K562 (cell line): ENCODE results near the gene ANO8. TPM values are rescaled to one million over a fixed set of nuclear protein-coding genes. Genes with fewer than 3 reads are reported as not detected.

Experiments
- AFF1 ChIP-seq, 2 experiments: fragments of 450-650 bp; IDR thresholded peaks; 2 replicates each; pipeline ENCODE4 v1.6.1; 2018; ENCODE audit warnings: mild to moderate bottlenecking in 2 of 2, low read depth in 1 of 2; ENCODE audit not compliant: partially characterized antibody in 2 of 2
- C11orf30 ChIP-seq: fragments of 450-650 bp; IDR thresholded peaks from 2 replicates; pipeline ENCODE4 v1.6.1; 2016; ENCODE audit warnings: low read depth, mild to moderate bottlenecking
- EP300 ChIP-seq: IDR thresholded peaks from 2 replicates; pipeline ENCODE4 v1.6.1; 2012; ENCODE audit warnings: low read length, improper control_type of control experiment
- EP400 ChIP-seq: fragments of 450-650 bp; IDR thresholded peaks from 2 replicates; pipeline ENCODE4 v1.6.1; 2017; ENCODE audit warnings: antibody characterized with exemption, mild to moderate bottlenecking, moderate library complexity
- FOXK1 ChIP-seq: sonication (generic); formaldehyde crosslinking; IDR thresholded peaks from 2 replicates; pipeline ENCODE4 v1.8.0; 2022; ENCODE audit warnings: missing genetic modification reagents, mild to moderate bottlenecking, borderline replicate concordance
- FOXK2 ChIP-seq, 2 experiments: fragments of 450-650 bp; IDR thresholded peaks in 1 of 2; conservative IDR thresholded peaks in 1 of 2; 2 replicates each; pipeline ENCODE4 v1.6.1; 2016; ENCODE audit warnings: low read depth in 2 of 2, mild to moderate bottlenecking in 1 of 2
- GABPB1 ChIP-seq: sonication (generic); formaldehyde crosslinking; IDR thresholded peaks from 2 replicates; pipeline ENCODE4 v1.8.0; 2022; ENCODE audit warnings: mild to moderate bottlenecking, missing genetic modification reagents
- HDAC1 ChIP-seq, 2 experiments: fragments of 450-650 bp; IDR thresholded peaks; 2 replicates each; pipeline ENCODE4 v1.6.1; 2016 to 2017; ENCODE audit warnings: inconsistent platforms in 1 of 2, mild to moderate bottlenecking in 1 of 2, moderate library complexity in 1 of 2
- HNRNPLL ChIP-seq: fragments of 200-400 bp; formaldehyde crosslinking; IDR thresholded peaks from 2 replicates; pipeline ENCODE4 v1.6.1; 2017; ENCODE audit warnings: low read length, low read depth, mild to moderate bottlenecking; ENCODE audit not compliant: poor library complexity, severe bottlenecking
- KDM5B ChIP-seq: fragments of 200-600 bp; sonication (generic); IDR thresholded peaks from 2 replicates; pipeline ENCODE4 v1.6.1; 2012; ENCODE audit warnings: low read depth, mild to moderate bottlenecking, moderate library complexity, low read length, control low read depth, inconsistent platforms; ENCODE audit not compliant: insufficient replicate concordance
- NELFE ChIP-seq: IDR thresholded peaks from 2 replicates; pipeline ENCODE4 v1.6.1; 2011; ENCODE audit warnings: mild to moderate bottlenecking; ENCODE audit not compliant: insufficient read depth, insufficient read length
- NFIC ChIP-seq: fragments of 450-650 bp; IDR thresholded peaks from 2 replicates; pipeline ENCODE4 v1.6.1; 2017; ENCODE audit warnings: mild to moderate bottlenecking, inconsistent platforms
- NONO ChIP-seq, 2 experiments: fragments of 200-400 bp in 1 of 2; fragments of 450-650 bp in 1 of 2; formaldehyde crosslinking in 1 of 2; IDR thresholded peaks; 2 replicates each; pipeline ENCODE4 v1.6.1; 2017; ENCODE audit warnings: low read depth in 2 of 2, mild to moderate bottlenecking in 2 of 2, moderate library complexity in 2 of 2, low read length in 1 of 2
- OTX1 ChIP-seq: fragments of 450-650 bp; formaldehyde crosslinking; IDR thresholded peaks from 2 replicates; pipeline ENCODE4 v1.4.0; 2022; ENCODE audit warnings: mild to moderate bottlenecking
- RAD51 ChIP-seq: fragments of 450-650 bp; IDR thresholded peaks from 2 replicates; pipeline ENCODE4 v1.7.1; 2016; ENCODE audit warnings: low read depth, mild to moderate bottlenecking, borderline replicate concordance
- RBBP5 ChIP-seq: fragments of 200-600 bp; sonication (generic); IDR thresholded peaks from 2 replicates; pipeline ENCODE4 v1.6.1; 2012; ENCODE audit warnings: borderline replicate concordance, mild to moderate bottlenecking, low read length, control low read depth, inconsistent platforms; ENCODE audit not compliant: insufficient read depth, poor library complexity, severe bottlenecking
- RBFOX2 ChIP-seq: fragments of 200-400 bp; formaldehyde crosslinking; IDR thresholded peaks from 2 replicates; pipeline ENCODE4 v1.6.1; 2017; ENCODE audit warnings: low read depth, mild to moderate bottlenecking, low read length, moderate library complexity
- SNRNP70 ChIP-seq: fragments of 200-400 bp; formaldehyde crosslinking; optimal IDR thresholded peaks from 2 replicates; pipeline ENCODE3; 2017; ENCODE audit warnings: low read depth, low read length
- TAL1 ChIP-seq: fragments of 450-650 bp; IDR thresholded peaks from 2 replicates; pipeline ENCODE4 v1.6.1; 2016; ENCODE audit warnings: mild to moderate bottlenecking
- U2AF1 ChIP-seq: fragments of 200-400 bp; formaldehyde crosslinking; optimal IDR thresholded peaks from 2 replicates; pipeline ENCODE3; 2017; ENCODE audit warnings: mild to moderate bottlenecking, low read depth, low read length, moderate library complexity
- ZNF511 ChIP-seq: sonication (generic); formaldehyde crosslinking; IDR thresholded peaks from 2 replicates; pipeline ENCODE4 v1.8.0; 2022; ENCODE audit warnings: mild to moderate bottlenecking, missing genetic modification reagents
- polyA plus RNA-seq, 8 experiments: library from polyadenylated mRNA; depleted of rRNA in 4 of 8; stranded (reverse) in 5 of 8; unstranded in 3 of 8; fragments of >200 nt; fragmentation: Nextera tagmentation in 2 of 8; fragmentation: Illumina TruSeq in 1 of 8; extraction: Ambion mirVana in 2 of 8; extraction: Trizol in 1 of 8; gene quantifications; 2 replicates each; pipeline versions ENCODE4 v1.2.1 to v1.2.3, GENCODE V29; 2011 to 2014; ENCODE audit warnings: inconsistent platforms in 1 of 8, missing spikeins in 1 of 8
- total RNA-seq, 7 experiments: library from RNA; depleted of rRNA in 6 of 7; stranded (reverse); fragments of >200 nt in 6 of 7; fragmentation: Illumina TruSeq in 2 of 7; extraction: Trizol in 2 of 7; gene quantifications; 2 replicates each; pipeline versions ENCODE4 v1.2.1 to v1.2.3, GENCODE V29; 2011 to 2021; ENCODE audit warnings: low replicate concordance in 1 of 7
- TF ChIP-seq, protein P1 (sequence below), 2 experiments: fragments of 250-450 bp in 1 of 2; fragments of 450-650 bp in 1 of 2; sonication (Bioruptor Pico) in 1 of 2; IDR thresholded peaks; 2 replicates each; pipeline versions ENCODE4 v1.6.1 to v1.8.0; 2016 to 2021; ENCODE audit warnings: mild to moderate bottlenecking in 2 of 2, moderate library complexity in 2 of 2, missing compliant biosample characterization in 1 of 2, missing genetic modification characterization in 1 of 2

Gene ANO8
- total and polyA plus RNA-seq, 9 of the 15 experiments (the other 6 are each of a cell fraction or from before 2014, with no cell fraction given), result 0.07 to 7.6 (median 2.3) TPM; not detected in 1

- TF ChIP-seq, protein P1, sequence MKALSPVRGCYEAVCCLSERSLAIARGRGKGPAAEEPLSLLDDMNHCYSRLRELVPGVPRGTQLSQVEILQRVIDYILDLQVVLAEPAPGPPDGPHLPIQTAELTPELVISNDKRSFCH (CRISPR knock-in tag; IDR thresholded peaks at IDR 0.05), result no peak
- TF ChIP-seq, protein P1 (tag; IDR thresholded peaks at IDR 0.05), result peak; percentile 75
- TF ChIP-seq HDAC1 (IDR thresholded peaks at IDR 0.05) (peak in 1 of 2 experiments; percentile 41; a peak in 1 of 4 replicates), RAD51 (peak; percentile 63), NELFE (no peak), GABPB1 (CRISPR knock-in tag) (peak; percentile 78), U2AF1 (peak; percentile 22), RBBP5 (peak; percentile 81), OTX1 (CRISPR knock-in tag) (no peak), C11orf30 (no peak), AFF1 (IDR thresholded peaks at IDR 0.05; ENCODE audit: low read depth in 1 of 2, partially characterized antibody in 2 of 2) (peak in 1 of 2 experiments; percentile 85), FOXK2 (conservative IDR thresholded peaks at IDR 0.05 in 1 of 2, IDR thresholded peaks at IDR 0.05 in 1 of 2; ENCODE audit: low read depth in 2 of 2) (peak; percentile 65 to 78), FOXK1 (CRISPR knock-in tag) (0 out of 2 replicates have a peak, but pooled peaks have one; percentile 60), RBFOX2 (peak; percentile 88), NONO (IDR thresholded peaks at IDR 0.05; ENCODE audit: low read depth in 2 of 2, low read length in 1 of 2) (no peak; a peak in 1 of 4 replicates), NFIC (0 out of 2 replicates have a peak, but pooled peaks have one; percentile 26), SNRNP70 (no peak), HNRNPLL (peak; percentile 47), EP300 (peak; percentile 45; the same call in 1 of the 2 replicates), TAL1 (0 out of 2 replicates have a peak, but pooled peaks have one; percentile 8), ZNF511 (0 out of 2 replicates have a peak, but pooled peaks have one; percentile 18), EP400 (peak; percentile 76), KDM5B (peak; percentile 65)
Observed at GRCh38 chr19:17305517-17306284, 29.0 kb downstream of the ANO8 start, which contains the start of gene MRPL34 (continued).
